ENCODE results near the gene SNX8. TPM values are rescaled to one million over a fixed set of nuclear protein-coding genes. Genes with fewer than 3 reads are reported as not detected.

Gene SNX8
- total and polyA plus RNA-seq, 9 of the 15 experiments (the other 6 are each of a cell fraction or from before 2014, with no cell fraction given): 2.7 to 51.6 (median 16.9) TPM

- TF ChIP-seq ZBTB40 (IDR thresholded peaks at IDR 0.05): peak; percentile 98
- no peak for TF ChIP-seq ZBTB40 (CRISPR knock-in tag; IDR thresholded peaks at IDR 0.05)
- no peak for TF ChIP-seq THAP12 (CRISPR knock-in tag; IDR thresholded peaks at IDR 0.05)
- peak; percentile 46 for TF ChIP-seq FUS (optimal IDR thresholded peaks at IDR 0.05; ENCODE audit: low read depth, low read length)
- TF ChIP-seq RBM34 (IDR thresholded peaks at IDR 0.05; ENCODE audit: borderline replicate concordance, insufficient read depth, low read length): 0 out of 2 replicates have a peak, but pooled peaks have one; percentile 54
- no peak for TF ChIP-seq AFF1 (IDR thresholded peaks at IDR 0.05; ENCODE audit: low read depth in 1 of 2, partially characterized antibody in 2 of 2)
- no peak for TF ChIP-seq RNF219 (CRISPR knock-in tag; IDR thresholded peaks at IDR 0.05)
These were observed 72.4 kb downstream of the SNX8 start, which contains the start of the genes MRM2 and NUDT1 (continued) for GRCh38 chr7:2241580-2242540.

All from K562 (cell line).